GM21367 (cell line): ENCODE measurements around the gene RASAL2.
"Not testable (repeated sequence)": the region's sequence is repeated elsewhere in the genome, so short reads cannot be mapped to it uniquely, and the experiment has no call there.

Source experiments
- ATAC-seq: cut with Tn5 transposase; IDR thresholded peaks from one replicate; pipeline ENCODE4 v1.9.1; 2021; ENCODE audit not compliant: unreplicated experiment

RASAL2 gene

DNA sequence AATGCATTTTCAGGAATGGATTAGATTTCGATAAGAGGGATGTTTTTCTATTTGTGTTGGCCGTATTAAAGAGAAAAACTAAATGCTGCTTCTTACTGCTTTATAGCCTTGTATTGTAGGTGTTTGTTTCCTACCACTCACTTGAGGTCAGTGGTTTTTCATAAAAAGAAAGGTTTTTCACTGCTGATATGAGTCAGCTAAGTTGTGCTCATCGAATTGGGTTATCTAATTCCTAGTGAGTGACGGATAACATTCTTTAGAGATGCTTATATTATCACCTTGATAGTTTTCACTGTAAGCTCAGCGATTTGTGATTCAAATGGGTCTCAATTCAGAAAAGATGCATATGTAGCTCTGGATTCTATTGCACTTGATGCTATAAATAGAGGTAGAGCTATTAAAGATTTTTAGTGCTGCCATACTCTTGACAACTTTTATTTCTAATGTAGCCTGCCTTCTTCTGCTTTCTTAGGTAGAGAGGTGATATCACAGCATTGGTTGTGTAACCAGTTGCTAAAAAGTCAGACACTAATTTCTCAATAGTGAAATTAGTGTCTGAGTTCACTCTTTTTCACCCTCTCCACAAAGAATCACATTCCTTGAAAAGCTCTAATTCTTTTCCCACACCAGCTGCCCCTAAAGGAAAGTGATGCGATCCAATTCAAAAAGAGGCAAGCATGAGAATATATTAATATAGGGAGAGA, 180.0 kb downstream of the RASAL2 start:
- peak; percentile 55 for ATAC-seq

DNA sequence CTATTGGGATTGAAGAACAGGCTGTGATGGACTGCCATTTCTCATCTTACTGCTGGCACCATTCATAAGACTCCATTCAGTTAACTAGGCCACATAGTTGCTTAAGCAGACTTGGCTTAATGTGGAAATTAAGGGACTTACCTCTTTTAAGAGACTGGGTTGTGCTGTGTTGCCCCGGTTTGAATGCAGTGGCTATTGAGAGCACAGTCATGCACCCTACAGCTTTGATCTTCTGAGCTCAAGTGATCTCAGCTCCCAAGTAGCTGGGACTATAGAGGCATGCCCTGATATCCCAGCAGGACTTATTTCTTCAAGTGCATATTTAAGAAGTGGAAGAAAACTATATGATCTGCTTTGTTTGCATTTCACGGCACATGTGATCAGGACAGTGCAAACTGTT, 181.1 kb downstream of the RASAL2 start:
- no peak for ATAC-seq

DNA sequence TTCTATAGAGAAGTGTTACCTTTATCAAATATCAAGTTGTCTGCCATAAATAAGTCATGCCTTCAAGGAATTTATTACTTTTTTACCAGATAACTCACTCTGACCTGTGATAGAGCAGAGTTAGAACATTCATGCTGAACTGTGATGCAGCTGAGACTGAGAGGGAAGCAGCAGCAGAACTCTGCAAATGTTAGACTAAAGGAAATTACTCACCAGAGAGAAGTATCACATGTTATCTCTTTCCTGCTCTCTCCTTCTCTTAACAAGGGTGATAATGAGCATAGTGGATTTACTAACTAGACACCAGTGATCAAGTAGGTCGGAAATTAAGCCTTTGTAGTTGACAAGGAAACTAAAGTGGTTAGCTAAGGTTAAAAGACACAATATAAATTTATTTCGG, 181.6 kb downstream of the RASAL2 start:
- no peak for ATAC-seq

DNA sequence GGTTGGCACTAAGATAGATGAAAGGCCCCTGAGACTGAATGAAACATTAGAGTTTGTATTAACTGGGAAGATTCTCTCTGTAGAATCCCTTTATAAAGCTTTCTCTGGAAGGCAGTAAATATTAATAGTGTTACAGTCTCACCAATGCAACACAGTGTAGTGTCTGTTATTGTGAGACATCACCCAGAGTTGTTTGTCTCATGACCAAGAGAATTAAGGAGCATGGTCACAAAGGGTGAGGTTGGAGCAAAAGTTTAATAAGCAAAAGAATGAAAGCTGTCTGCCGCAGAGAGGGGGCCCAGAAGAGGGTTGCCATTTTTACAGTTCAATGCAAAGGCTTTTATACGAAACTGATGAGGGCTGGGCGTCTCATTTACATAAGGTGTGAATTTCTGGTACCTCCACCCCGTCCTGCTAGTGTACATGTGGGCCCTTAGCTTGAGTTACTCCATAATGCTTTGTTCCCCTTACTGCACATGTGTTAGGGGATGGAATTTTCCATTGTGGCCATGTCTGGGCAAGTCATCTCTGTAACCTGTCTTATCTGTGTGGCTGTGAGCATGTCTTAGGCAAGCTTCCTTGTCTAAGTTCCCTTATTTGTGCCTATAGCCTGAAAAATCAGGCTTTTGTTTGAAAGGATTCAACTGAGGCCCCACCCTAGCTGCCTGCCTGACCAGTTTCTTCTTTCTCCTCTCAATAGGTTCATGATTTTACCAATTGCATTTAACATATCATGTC, 184.1 kb downstream of the RASAL2 start:
- ATAC-seq = no peak

DNA sequence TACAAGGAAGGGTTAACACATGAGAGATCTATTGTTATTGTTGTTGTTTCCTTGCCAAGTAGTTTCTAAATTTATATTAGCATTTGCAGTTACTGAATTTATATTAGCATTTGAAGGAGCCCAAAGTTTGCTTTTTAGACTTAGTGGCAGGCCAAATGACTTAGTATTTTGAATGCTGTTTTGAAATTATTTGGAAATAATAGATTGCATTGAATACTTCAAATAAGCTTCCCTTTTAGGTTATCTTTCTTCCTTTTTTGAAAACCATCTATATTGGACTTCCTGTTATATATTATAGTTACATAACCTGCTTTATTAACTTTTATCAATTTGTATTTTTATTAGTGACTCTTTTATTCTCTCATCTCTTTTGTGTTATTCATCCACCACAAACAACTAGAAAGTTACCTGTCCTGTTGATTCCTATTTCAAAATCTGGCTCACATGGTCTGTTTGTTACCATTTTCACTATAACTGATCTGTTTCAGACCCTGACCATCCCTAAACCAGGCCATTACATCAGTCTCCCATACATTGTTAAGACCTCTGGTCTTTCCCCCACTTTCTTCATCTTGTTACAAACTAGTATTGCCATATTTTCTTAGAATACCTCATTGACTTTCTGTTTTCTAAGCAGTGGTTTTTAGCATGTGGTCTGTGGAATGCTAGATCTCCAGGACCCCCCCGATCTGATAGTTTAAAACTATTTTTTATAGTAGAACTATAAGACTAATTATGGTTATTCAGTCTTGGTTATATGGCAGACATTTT, 185.2 kb downstream of the RASAL2 start:
- no peak for ATAC-seq

- no peak for ATAC-seq
Measured at GRCh38 chr1:178282949-178283367, 189.1 kb downstream of the RASAL2 start.

DNA sequence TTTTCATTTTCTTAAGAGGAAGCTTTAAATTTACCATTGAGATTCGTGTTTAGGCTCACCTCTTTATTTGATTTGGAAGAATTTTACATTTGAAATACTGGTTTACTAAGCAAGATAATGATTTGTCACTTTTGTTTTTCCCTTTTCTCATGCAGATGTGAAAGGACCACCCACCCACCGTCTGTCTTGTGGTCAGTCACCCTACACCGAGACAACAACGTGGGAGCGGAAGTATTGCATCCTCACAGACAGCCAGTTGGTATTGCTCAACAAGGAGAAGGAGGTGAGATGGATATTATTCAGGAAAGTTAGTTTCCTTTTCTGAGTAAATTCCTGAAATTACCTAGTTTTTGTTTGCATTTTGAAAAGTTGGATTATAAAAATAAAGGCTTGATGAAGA, 189.5 kb downstream of the RASAL2 start:
- no peak for ATAC-seq

DNA sequence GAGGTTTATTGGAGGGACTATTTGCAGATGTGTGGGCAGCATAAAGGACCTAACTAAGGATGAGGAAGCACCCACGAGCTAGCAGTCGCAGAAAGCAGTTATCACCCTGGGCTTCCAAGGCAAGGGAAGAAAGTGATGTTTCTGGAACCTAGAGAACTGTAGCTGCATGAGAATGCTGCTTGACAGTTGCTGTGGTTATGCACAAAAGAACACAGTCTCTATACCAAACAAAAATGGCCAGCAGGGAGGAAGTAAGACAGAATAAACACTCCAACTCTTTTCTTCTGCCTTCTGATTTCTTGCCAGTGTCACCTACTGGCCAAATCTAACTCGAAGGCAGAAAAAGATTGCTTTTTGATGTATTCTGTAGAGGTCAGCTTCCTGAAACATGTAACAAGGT, 190.2 kb downstream of the RASAL2 start:
- ATAC-seq = no peak

GRCh38 chr1:178291166-178291565, 197.3 kb downstream of the RASAL2 start:
- ATAC-seq = no peak

DNA sequence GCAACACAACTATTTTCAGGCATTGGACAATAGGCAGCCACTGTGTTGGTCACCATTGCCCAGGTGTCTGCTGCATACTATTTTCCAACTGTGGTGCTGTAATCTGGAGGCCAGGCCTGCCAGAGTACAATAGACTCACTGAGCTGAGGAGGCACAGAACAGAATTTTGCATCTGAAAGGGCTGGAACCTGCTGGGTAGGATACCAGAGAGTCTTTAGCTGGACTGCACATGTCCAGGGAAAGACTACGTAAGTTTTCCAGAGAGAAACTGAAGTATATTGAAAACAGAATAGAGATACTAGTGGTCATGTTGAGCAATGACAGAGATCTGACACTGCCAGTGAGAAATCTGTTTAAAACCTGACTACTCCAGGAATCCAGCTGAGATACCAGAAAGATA, 200.8 kb downstream of the RASAL2 start:
- ATAC-seq = no peak

- ATAC-seq = no peak
Measured at GRCh38 chr1:178300352-178300699, 206.4 kb downstream of the RASAL2 start.

DNA sequence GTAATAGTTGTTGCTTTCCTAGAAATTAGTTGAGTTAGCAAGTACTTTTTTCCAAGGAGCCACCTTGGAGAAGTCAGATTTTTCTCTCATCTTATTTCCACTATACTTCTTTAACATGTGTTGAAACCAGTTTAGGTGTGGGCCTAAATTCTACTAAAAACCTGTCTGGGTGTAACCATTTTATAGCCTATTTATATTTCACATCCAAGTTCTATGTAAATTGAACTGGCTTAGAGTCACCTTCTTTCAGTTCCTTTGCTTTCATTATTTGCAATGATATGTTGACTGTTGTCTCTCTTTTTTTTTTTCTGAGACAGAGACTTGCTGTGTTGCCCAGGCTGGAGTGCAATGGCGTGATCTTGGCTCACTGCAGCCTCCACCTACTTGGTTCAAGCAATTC, 207.2 kb downstream of the RASAL2 start:
- ATAC-seq = no peak

DNA sequence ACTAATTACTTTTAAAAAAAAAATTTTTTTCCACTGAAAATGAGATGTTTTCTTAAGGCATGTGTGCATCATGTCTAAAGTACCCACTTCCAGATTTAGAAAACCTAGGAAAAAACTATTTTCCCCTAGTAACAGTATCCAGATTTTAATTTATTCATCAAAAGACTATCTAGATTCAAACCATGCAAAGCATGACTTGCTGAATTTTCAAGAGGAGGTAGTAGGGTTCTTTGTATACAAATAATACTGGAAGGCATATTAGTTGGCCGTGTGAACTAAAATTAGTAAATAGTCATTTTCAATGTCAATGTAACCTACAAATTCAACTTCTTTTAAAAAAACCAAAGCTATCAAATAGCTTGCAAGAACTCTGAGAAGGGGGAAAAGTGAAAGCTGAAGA, 213.4 kb downstream of the RASAL2 start:
- no peak for ATAC-seq

DNA sequence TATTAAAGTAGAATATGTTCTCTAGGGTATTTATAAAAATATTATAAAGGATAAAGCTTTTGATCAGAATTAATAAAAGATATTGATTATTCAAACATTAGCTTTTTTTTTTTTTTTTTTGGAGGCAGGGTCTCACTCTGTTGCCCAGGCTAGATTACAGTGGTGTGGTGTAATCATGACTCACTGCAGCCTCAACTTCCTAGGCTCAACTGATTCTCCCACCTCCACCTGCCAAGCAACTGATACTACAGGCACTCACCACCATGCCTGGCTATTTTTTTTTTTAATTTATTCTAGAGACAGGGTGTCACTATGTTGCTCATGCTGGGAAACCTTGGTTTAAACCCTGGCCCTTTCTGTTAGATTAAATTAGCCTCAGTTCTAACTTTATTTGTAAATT, 214.5 kb downstream of the RASAL2 start:
- no peak for ATAC-seq

- ATAC-seq = peak; percentile 74
Measured at GRCh38 chr1:178310685-178311105, 216.8 kb downstream of the RASAL2 start.

DNA sequence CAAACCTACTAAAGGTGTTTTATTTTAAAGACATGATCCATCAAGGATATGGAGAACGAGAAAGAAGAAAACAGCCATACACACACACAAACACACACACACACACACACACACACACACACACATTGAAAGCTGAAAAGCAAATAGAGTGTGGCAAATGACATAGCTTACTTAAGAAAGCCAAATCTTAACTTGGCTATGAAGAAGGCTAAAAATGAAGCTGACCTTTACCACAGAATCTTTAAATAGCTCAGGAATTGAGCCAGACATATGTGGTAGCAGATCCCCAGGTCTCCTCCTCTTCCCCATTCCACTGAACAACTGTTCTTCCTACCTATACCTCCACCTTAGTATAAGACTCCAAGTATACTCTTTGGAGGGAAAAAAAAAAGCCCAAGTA, 217.3 kb downstream of the RASAL2 start:
- no peak for ATAC-seq

DNA sequence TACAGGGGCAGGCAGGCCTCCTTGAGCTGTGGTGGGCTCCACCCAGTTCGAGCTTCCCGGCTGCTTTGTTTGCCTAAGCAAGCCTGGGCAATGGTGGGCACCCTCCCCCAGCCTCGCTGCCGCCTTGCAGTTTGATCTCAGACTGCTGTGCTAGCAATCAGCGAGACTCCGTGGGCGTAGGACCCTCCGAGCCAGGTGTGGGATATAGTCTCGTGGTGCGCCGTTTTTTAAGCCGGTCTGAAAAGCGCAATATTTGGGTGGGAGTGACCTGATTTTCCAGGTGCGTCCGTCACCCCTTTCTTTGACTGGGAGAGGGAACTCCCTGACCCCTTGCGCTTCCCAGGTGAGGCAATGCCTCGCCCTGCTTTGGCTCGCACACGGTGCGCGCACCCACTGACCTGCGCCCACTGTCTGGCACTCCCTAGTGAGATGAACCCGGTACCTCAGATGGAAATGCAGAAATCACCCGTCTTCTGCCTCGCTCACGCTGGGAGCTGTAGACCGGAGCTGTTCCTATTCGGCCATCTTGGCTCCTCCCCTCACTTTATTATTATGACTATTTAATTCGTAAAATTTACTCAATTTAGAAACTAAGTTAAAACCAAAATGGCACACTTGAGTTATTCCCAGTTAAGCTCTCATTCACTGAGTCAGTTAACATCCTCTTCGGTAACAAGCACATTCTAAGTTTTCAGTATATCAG, 226.5 kb downstream of the RASAL2 start:
- not testable (repeated sequence) for ATAC-seq

DNA sequence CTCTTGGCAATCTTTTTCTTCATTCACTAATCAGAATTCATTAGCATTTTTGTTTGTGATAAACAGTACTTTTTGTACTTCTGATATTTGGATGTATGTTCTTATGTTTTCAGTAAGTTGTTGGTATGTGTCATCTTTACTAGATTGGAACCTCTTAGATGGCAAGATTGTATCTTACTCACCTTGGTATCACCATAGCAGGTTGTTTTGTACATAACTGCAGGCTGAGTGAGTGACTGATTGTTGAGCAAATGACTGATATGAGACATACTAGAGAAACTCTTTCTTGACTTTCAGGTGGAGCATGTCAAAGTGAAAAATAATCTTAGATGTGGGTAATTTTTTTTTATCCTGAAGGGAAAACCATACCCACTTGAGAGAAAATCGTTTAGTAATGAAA, 229.2 kb downstream of the RASAL2 start:
- ATAC-seq = no peak

DNA sequence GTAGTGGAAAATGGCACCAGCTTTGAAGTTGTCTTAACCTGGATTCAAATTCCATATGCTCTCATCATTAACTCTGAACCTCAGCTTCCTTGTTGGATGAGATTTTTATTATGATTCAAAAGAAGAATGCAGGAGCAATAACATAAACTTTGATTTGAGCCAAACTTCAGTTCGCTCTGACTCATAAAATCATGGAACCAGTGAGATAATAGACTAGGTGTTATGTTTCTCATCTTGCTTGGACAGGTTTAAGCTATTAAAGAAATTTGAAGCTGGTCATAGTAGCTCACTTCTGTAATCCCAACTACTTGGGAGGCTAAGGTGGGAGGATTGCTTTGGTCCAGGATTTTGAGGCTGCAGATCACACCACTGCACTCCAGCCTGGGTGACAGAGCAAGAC, 230.1 kb downstream of the RASAL2 start:
- ATAC-seq = no peak

- ATAC-seq = no peak
Measured at GRCh38 chr1:178328728-178329127, 234.8 kb downstream of the RASAL2 start.

GRCh38 chr1:178330153-178330552, 236.2 kb downstream of the RASAL2 start:
- no peak for ATAC-seq
